ENCODE measurements around the gene NSRP1. TPM values are rescaled to one million over a fixed set of nuclear protein-coding genes. Genes with fewer than 3 reads are reported as not detected.

Gene NSRP1
- total RNA-seq, 1 experiment from 2014 or later: 22.8 TPM

DNA sequence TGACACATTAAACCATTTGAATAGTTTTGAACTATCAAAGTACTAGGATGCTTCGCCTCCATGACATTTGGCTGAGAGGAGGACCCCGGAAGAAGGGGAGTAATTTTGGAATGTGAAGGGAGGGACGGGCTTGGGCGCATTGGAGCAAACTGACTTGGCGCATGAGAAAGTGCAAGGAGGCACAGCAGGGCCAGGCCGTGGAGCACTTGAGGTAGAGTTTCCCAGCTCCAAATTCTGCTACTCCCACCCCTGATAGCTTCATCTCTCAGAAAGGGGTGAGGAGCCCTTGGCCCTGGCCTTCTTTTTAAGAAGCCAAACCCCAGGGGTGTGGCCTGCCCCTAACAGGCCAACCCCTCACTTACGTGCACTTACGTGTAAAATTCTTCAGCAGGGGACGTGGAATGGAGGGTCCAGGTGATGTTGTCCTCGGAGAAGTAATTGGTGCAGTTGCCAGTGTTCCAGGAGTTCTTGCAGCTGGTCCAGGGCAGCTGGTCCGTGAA, 101.2 kb downstream of the NSRP1 start:
- POLR2A ChIA-PET: no interaction called here
- no peak overlapping the region for H3K4me3 Mint-ChIP-seq
- peaks cover 2% of the 10 kb centered on the region; the same call in 1 of the 2 replicates for H3K4me1 Mint-ChIP-seq
- no peak for TF ChIP-seq GABPB1 (CRISPR knock-in tag; IDR thresholded peaks at IDR 0.05)
- TF ChIP-seq, protein P1, sequence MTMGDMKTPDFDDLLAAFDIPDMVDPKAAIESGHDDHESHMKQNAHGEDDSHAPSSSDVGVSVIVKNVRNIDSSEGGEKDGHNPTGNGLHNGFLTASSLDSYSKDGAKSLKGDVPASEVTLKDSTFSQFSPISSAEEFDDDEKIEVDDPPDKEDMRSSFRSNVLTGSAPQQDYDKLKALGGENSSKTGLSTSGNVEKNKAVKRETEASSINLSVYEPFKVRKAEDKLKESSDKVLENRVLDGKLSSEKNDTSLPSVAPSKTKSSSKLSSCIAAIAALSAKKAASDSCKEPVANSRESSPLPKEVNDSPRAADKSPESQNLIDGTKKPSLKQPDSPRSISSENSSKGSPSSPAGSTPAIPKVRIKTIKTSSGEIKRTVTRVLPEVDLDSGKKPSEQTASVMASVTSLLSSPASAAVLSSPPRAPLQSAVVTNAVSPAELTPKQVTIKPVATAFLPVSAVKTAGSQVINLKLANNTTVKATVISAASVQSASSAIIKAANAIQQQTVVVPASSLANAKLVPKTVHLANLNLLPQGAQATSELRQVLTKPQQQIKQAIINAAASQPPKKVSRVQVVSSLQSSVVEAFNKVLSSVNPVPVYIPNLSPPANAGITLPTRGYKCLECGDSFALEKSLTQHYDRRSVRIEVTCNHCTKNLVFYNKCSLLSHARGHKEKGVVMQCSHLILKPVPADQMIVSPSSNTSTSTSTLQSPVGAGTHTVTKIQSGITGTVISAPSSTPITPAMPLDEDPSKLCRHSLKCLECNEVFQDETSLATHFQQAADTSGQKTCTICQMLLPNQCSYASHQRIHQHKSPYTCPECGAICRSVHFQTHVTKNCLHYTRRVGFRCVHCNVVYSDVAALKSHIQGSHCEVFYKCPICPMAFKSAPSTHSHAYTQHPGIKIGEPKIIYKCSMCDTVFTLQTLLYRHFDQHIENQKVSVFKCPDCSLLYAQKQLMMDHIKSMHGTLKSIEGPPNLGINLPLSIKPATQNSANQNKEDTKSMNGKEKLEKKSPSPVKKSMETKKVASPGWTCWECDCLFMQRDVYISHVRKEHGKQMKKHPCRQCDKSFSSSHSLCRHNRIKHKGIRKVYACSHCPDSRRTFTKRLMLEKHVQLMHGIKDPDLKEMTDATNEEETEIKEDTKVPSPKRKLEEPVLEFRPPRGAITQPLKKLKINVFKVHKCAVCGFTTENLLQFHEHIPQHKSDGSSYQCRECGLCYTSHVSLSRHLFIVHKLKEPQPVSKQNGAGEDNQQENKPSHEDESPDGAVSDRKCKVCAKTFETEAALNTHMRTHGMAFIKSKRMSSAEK (CRISPR knock-in tag; IDR thresholded peaks at IDR 0.05; ENCODE audit: borderline replicate concordance): no peak
- no peak for TF ChIP-seq FOXK1 (CRISPR knock-in tag; IDR thresholded peaks at IDR 0.05)
- TF ChIP-seq TEAD4 (CRISPR knock-in tag; IDR thresholded peaks at IDR 0.05): no peak
- TF ChIP-seq ZNF671 (CRISPR knock-in tag; IDR thresholded peaks at IDR 0.05): no peak
- TF ChIP-seq, protein P2, sequence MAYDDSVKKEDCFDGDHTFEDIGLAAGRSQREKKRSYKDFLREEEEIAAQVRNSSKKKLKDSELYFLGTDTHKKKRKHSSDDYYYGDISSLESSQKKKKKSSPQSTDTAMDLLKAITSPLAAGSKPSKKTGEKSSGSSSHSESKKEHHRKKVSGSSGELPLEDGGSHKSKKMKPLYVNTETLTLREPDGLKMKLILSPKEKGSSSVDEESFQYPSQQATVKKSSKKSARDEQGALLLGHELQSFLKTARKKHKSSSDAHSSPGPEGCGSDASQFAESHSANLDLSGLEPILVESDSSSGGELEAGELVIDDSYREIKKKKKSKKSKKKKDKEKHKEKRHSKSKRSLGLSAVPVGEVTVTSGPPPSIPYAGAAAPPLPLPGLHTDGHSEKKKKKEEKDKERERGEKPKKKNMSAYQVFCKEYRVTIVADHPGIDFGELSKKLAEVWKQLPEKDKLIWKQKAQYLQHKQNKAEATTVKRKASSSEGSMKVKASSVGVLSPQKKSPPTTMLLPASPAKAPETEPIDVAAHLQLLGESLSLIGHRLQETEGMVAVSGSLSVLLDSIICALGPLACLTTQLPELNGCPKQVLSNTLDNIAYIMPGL (CRISPR knock-in tag; IDR thresholded peaks at IDR 0.05): no peak
- TF ChIP-seq, protein P3, sequence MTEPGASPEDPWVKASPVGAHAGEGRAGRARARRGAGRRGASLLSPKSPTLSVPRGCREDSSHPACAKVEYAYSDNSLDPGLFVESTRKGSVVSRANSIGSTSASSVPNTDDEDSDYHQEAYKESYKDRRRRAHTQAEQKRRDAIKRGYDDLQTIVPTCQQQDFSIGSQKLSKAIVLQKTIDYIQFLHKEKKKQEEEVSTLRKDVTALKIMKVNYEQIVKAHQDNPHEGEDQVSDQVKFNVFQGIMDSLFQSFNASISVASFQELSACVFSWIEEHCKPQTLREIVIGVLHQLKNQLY (CRISPR knock-in tag; IDR thresholded peaks at IDR 0.05): no peak
- CTCF ChIA-PET: no interaction called here
- H3K27me3 Mint-ChIP-seq (ENCODE audit: low read depth): no peaks in the 10 kb centered on the region; the same call in 1 of the 2 replicates
- H3K9me3 Mint-ChIP-seq: no peaks in the 10 kb centered on the region
- no peaks in the 10 kb centered on the region for H3K36me3 Mint-ChIP-seq
- ATAC-seq: no peak
- H3K27ac Mint-ChIP-seq: no peak overlapping the region
- DNase-seq (ENCODE audit: low spot score): no peak

DNA sequence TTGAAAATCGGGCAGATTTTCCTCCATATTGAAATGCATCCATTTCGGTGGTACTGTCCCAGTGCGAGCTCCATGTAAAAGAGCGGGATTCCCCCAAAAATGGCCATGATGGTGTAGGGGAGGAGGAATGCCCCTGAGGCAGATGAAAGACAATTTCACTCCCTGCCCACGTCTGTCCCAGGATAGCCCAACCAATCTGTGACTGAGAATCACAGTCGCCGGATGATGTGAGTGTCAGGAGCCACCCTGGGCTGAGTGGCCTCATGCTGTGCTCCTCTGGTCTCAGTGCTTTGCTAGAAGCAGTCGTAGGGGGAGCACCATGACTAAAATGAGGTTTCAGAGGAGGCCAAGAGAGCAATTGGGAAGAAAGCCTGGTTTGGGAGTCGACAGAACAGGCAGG, 102.2 kb downstream of the NSRP1 start:
- ChIA-PET CTCF (no interaction called here), POLR2A (no interaction called here)
- DNase-seq (ENCODE audit: low spot score): no peak
- Mint-ChIP-seq H3K27ac (no peak overlapping the region), H3K4me3 (no peak overlapping the region), H3K9me3 (no peaks in the 10 kb centered on the region), H3K36me3 (no peaks in the 10 kb centered on the region), H3K4me1 (peaks cover 3% of the 10 kb centered on the region; the same call in 1 of the 2 replicates), H3K27me3 (ENCODE audit: low read depth) (no peaks in the 10 kb centered on the region; the same call in 1 of the 2 replicates)
- no peak for ATAC-seq
- TF ChIP-seq, protein P4, sequence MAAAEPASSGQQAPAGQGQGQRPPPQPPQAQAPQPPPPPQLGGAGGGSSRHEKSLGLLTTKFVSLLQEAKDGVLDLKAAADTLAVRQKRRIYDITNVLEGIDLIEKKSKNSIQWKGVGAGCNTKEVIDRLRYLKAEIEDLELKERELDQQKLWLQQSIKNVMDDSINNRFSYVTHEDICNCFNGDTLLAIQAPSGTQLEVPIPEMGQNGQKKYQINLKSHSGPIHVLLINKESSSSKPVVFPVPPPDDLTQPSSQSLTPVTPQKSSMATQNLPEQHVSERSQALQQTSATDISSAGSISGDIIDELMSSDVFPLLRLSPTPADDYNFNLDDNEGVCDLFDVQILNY (CRISPR knock-in tag; IDR thresholded peaks at IDR 0.05): no peak
- TF ChIP-seq GRHL2 (CRISPR knock-in tag; IDR thresholded peaks at IDR 0.05; ENCODE audit: insufficient replicate concordance, severe bottlenecking) (no peak), ELF4 (CRISPR knock-in tag; IDR thresholded peaks at IDR 0.05; ENCODE audit: low read depth) (no peak), MYBL2 (CRISPR knock-in tag; IDR thresholded peaks at IDR 0.05) (no peak), SMAD3 (CRISPR knock-in tag; IDR thresholded peaks at IDR 0.05; ENCODE audit: borderline replicate concordance) (no peak), PRRX2 (CRISPR knock-in tag; IDR thresholded peaks at IDR 0.05) (no peak), EMX1 (CRISPR knock-in tag; IDR thresholded peaks at IDR 0.05) (no peak), ETV6 (CRISPR knock-in tag; IDR thresholded peaks at IDR 0.05) (no peak)
- TF ChIP-seq, protein P5, sequence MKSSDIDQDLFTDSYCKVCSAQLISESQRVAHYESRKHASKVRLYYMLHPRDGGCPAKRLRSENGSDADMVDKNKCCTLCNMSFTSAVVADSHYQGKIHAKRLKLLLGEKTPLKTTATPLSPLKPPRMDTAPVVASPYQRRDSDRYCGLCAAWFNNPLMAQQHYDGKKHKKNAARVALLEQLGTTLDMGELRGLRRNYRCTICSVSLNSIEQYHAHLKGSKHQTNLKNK (CRISPR knock-in tag; IDR thresholded peaks at IDR 0.05): no peak
- TF ChIP-seq, protein P6, sequence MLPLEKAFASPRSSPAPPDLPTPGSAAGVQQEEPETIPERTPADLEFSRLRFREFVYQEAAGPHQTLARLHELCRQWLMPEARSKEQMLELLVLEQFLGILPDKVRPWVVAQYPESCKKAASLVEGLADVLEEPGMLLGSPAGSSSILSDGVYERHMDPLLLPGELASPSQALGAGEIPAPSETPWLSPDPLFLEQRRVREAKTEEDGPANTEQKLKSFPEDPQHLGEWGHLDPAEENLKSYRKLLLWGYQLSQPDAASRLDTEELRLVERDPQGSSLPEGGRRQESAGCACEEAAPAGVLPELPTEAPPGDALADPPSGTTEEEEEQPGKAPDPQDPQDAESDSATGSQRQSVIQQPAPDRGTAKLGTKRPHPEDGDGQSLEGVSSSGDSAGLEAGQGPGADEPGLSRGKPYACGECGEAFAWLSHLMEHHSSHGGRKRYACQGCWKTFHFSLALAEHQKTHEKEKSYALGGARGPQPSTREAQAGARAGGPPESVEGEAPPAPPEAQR (CRISPR knock-in tag; IDR thresholded peaks at IDR 0.05): no peak
- TF ChIP-seq, protein P7, sequence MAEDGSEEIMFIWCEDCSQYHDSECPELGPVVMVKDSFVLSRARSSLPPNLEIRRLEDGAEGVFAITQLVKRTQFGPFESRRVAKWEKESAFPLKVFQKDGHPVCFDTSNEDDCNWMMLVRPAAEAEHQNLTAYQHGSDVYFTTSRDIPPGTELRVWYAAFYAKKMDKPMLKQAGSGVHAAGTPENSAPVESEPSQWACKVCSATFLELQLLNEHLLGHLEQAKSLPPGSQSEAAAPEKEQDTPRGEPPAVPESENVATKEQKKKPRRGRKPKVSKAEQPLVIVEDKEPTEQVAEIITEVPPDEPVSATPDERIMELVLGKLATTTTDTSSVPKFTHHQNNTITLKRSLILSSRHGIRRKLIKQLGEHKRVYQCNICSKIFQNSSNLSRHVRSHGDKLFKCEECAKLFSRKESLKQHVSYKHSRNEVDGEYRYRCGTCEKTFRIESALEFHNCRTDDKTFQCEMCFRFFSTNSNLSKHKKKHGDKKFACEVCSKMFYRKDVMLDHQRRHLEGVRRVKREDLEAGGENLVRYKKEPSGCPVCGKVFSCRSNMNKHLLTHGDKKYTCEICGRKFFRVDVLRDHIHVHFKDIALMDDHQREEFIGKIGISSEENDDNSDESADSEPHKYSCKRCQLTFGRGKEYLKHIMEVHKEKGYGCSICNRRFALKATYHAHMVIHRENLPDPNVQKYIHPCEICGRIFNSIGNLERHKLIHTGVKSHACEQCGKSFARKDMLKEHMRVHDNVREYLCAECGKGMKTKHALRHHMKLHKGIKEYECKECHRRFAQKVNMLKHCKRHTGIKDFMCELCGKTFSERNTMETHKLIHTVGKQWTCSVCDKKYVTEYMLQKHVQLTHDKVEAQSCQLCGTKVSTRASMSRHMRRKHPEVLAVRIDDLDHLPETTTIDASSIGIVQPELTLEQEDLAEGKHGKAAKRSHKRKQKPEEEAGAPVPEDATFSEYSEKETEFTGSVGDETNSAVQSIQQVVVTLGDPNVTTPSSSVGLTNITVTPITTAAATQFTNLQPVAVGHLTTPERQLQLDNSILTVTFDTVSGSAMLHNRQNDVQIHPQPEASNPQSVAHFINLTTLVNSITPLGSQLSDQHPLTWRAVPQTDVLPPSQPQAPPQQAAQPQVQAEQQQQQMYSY (CRISPR knock-in tag; IDR thresholded peaks at IDR 0.05): no peak
- TF ChIP-seq, protein P8, sequence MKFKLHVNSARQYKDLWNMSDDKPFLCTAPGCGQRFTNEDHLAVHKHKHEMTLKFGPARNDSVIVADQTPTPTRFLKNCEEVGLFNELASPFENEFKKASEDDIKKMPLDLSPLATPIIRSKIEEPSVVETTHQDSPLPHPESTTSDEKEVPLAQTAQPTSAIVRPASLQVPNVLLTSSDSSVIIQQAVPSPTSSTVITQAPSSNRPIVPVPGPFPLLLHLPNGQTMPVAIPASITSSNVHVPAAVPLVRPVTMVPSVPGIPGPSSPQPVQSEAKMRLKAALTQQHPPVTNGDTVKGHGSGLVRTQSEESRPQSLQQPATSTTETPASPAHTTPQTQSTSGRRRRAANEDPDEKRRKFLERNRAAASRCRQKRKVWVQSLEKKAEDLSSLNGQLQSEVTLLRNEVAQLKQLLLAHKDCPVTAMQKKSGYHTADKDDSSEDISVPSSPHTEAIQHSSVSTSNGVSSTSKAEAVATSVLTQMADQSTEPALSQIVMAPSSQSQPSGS (CRISPR knock-in tag; IDR thresholded peaks at IDR 0.05; ENCODE audit: borderline replicate concordance, low read depth): no peak
- TF ChIP-seq, protein P3 (CRISPR knock-in tag; IDR thresholded peaks at IDR 0.05): no peak
